Mucosa of rectum (tissue), 2 donors: ENCODE measurements around the gene ADCY3.

ENCODE experiments used
- H3K27ac ChIP-seq, 2 donors: one replicate each; pipeline ENCODE4 v1.7.0; 2013; ENCODE audit warnings: inconsistent platforms in 2 of 2, low read depth in 2 of 2, low read length in 2 of 2
- H3K27me3 ChIP-seq, 2 donors: one replicate each; pipeline ENCODE4 v1.7.0; 2013; ENCODE audit warnings: low read length in 2 of 2; ENCODE audit not compliant: control insufficient read depth in 2 of 2, insufficient read depth in 2 of 2
- H3K36me3 ChIP-seq, 2 donors: one replicate each; pipeline ENCODE4 v1.7.0; 2013; ENCODE audit warnings: low read length in 2 of 2; ENCODE audit not compliant: control insufficient read depth in 2 of 2, insufficient read depth in 2 of 2
- H3K4me1 ChIP-seq, 2 donors: one replicate each; pipeline ENCODE4 v1.7.0; 2013; ENCODE audit warnings: low read length in 2 of 2, mild to moderate bottlenecking in 1 of 2; ENCODE audit not compliant: control insufficient read depth in 2 of 2, insufficient read depth in 2 of 2
- H3K4me3 ChIP-seq, 2 donors: one replicate each; pipeline ENCODE4 v1.7.0; 2013; ENCODE audit warnings: low read length in 2 of 2
- H3K9ac ChIP-seq, 2 donors: one replicate each; pipeline ENCODE4 v1.7.0; 2013; ENCODE audit warnings: low read length in 2 of 2, low read depth in 1 of 2, mild to moderate bottlenecking in 1 of 2
- H3K9me3 ChIP-seq, 2 donors: one replicate each; pipeline ENCODE4 v1.7.0; 2013; ENCODE audit warnings: low read length in 2 of 2; ENCODE audit not compliant: control insufficient read depth in 2 of 2
- donor health status: healthy.
- donor health status: Normal muscosa, but diverticular disease.

ADCY3 gene

DNA sequence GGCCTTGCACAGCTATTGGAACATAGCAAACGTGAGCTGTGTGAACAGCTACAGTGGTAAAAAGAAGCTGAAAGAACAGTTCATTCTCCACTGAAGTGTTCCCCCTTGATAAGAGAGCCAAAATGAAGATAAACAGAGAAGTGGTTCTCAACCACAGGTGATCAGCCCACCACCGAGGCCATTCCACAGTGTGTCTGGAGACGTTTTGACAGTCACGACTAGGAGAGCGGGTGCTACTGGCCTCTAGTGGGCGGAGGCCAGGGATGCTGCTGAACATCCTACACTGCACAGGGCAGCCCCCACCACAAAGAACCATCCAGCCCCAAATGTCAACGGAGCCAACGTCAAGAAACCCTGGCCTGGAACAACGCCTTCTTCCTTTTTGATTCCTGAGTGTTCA, 38.4 kb downstream of the ADCY3 start:
- Histone ChIP-seq H3K4me1 (no peaks in the 10 kb centered on the region), H3K9me3 (no peaks in the 10 kb centered on the region), H3K27ac (no peak overlapping the region), H3K27me3 (no peaks in the 10 kb centered on the region), H3K4me3 (no peak overlapping the region), H3K36me3 (no peaks in the 10 kb centered on the region), H3K9ac (no peak overlapping the region)

DNA sequence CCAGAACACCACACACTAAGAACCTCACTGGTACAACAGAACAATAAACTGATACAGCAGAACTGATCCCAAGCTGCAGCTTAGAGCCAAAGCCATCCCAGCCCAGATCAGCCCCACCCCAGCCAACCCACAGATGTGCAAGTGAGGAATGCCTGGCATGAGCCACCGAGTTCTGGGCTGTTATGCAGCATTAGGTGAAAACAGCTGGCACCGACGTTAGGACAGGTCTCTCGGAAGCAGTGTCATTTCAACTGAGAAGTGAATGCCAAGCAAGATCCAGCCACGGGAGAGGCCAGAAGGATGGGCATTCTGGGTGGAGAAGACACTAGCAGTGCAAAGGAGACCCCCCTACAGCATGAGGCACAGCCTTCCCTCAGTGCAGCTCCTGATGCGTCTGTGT, 38.9 kb downstream of the ADCY3 start:
- H3K36me3 ChIP-seq: no peaks in the 10 kb centered on the region
- no peaks in the 10 kb centered on the region for H3K27me3 ChIP-seq
- no peak overlapping the region for H3K4me3 ChIP-seq
- H3K9me3 ChIP-seq: no peaks in the 10 kb centered on the region
- no peak overlapping the region for H3K27ac ChIP-seq
- no peak overlapping the region for H3K9ac ChIP-seq
- no peaks in the 10 kb centered on the region for H3K4me1 ChIP-seq

DNA sequence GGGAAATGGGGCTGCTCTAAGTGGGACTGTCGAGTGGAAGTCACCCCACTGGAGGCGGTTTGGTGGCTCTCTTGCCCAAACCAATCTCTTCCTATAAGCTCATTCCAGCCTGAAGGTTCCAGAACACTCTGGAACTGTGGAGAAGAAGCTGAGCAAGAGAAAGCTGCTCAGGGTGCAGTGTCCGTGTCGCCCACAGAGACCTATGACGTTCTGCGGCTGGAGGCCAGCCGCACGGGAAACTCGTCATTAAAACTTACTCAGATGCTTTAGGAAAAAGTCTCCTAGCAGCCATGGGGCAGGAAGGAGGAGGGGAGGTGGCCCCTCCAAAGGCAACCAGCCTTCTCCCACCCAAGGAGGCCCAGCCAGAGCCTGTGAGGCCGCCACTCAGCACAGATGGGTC, 41.7 kb downstream of the ADCY3 start:
- no peaks in the 10 kb centered on the region for H3K36me3 ChIP-seq
- H3K4me3 ChIP-seq: no peak overlapping the region
- peak overlapping the region in 1 of 2 donors; percentile 32 for H3K27ac ChIP-seq

DNA sequence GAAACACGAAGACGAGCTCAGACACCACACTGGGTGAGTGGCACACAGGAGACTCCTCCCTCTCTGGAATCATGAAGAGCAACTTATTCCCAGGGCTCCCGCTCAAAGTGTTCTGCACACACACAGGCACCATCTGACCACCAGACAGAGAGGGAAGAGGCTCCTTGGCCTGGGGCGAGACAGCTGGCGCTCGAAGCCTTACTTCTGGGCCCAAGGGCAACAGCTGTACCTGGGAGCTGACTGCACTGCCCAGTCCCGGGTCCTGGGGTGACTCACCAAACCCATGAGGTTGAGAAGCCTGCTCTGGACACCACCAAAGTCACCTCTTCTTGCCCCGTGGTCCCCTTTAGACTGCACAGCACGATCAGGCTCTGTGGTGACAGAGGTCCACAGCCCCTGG, 42.4 kb downstream of the ADCY3 start:
- no peak overlapping the region for H3K27ac ChIP-seq

More for the DNA sequence above, 41.7 kb downstream of the ADCY3 start:
- peaks cover 0 to 2% of the 10 kb centered on the region in 2 donors for H3K4me1 ChIP-seq
- no peak overlapping the region for H3K9ac ChIP-seq
- H3K9me3 ChIP-seq: no peaks in the 10 kb centered on the region
- H3K27me3 ChIP-seq: no peaks in the 10 kb centered on the region

DNA sequence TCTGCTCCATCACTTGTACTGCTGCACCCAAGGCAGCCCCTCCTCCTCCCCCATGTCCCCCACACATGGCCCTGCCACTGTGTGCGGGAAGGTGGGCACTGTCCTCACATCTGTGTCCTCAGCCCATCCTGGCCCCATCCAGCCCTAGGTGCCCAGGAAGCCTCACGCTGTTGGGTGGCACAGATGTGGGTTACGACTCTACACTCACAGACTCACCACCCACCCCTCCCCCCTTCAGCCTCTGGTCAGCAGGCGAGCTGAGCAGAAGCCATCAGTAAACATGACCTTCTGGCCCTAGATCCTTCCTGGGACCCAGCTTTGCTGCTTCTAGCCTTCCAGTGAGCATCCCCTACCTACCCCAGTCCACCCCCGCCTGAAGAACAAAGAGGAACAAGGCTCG, 43.0 kb downstream of the ADCY3 start:
- H3K9ac ChIP-seq: no peak overlapping the region
- no peak overlapping the region for H3K27ac ChIP-seq
- H3K36me3 ChIP-seq: no peaks in the 10 kb centered on the region
- H3K4me1 ChIP-seq: peaks cover 0 to 2% of the 10 kb centered on the region in 2 donors
- no peaks in the 10 kb centered on the region for H3K27me3 ChIP-seq
- H3K4me3 ChIP-seq: no peak overlapping the region
- no peaks in the 10 kb centered on the region for H3K9me3 ChIP-seq

More for the DNA sequence above, 42.4 kb downstream of the ADCY3 start:
- Histone ChIP-seq H3K4me1 (peaks cover 0 to 2% of the 10 kb centered on the region in 2 donors), H3K9me3 (no peaks in the 10 kb centered on the region), H3K4me3 (no peak overlapping the region), H3K27me3 (no peaks in the 10 kb centered on the region), H3K36me3 (no peaks in the 10 kb centered on the region), H3K9ac (no peak overlapping the region)

DNA sequence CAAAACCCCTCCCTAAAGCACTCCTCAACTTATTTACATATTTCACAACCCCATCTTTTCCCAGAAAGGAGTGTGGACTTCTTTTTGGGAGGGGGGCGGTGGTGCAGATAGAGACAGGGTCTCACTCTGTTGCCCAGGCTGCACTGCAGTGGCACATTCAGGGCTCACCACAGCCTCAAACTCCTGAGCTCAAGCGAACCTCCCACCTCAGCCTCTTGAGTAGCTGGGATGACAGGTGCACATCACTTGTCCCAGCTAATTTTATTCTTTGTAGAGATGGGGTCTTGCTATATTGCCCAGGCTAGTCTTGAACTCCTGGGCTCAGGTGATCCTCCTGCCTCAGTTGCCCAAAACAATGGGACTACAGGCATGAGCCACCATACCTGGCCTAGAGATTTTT, 44.1 kb downstream of the ADCY3 start:
- Histone ChIP-seq H3K27me3 (no peaks in the 10 kb centered on the region), H3K4me1 (peaks cover 0 to 2% of the 10 kb centered on the region in 2 donors), H3K27ac (no peak overlapping the region), H3K36me3 (no peaks in the 10 kb centered on the region), H3K9ac (no peak overlapping the region), H3K9me3 (no peaks in the 10 kb centered on the region), H3K4me3 (no peak overlapping the region)

DNA sequence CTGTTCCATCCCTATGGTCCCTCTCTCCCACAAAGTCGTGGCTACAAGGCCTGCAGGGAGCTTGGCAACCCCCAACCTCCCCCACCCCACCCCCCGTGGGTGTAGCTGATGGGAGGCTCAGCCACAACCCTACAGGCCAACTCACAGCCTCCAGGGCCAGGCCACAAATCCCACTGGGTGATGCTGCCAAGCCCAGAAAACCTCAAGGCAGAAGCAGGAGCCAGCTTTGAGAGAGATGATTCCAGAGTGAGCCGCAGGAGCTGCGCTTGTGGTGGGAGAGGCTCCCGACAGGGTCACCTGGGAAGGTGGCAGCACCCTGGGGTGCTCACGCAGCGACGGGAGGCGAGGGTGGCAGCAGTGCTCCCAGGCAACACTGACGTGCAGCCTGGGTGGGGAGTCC, 44.8 kb downstream of the ADCY3 start:
- Histone ChIP-seq H3K36me3 (no peaks in the 10 kb centered on the region), H3K4me3 (no peak overlapping the region), H3K27ac (no peak overlapping the region), H3K27me3 (no peaks in the 10 kb centered on the region), H3K9me3 (no peaks in the 10 kb centered on the region), H3K9ac (no peak overlapping the region), H3K4me1 (peaks cover 0 to 2% of the 10 kb centered on the region in 2 donors)

DNA sequence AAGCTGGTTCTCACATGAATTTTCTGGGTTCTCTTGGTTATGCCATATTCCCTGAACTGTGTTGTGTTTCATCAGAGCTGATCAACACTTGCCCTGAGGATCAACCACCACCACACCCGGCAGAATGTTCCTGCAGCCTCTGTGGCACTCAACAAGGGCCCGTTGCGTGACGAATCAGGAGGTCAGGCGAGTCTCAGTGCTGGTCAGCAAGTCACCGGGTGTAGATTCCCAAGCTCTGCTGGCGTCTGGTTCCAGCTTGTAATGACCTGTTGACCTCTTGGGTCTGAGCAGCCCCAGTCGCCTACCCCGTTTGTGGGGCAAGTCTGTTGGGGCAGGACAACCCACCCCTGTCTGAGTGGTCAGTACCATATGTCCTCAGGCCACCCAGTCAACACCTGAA, 46.0 kb downstream of the ADCY3 start:
- H3K27me3 ChIP-seq: no peaks in the 10 kb centered on the region
- H3K9ac ChIP-seq: no peak overlapping the region
- no peak overlapping the region for H3K27ac ChIP-seq
- H3K9me3 ChIP-seq: no peaks in the 10 kb centered on the region
- no peak overlapping the region for H3K4me3 ChIP-seq
- H3K4me1 ChIP-seq: peaks cover 0 to 2% of the 10 kb centered on the region in 2 donors
- H3K36me3 ChIP-seq: no peaks in the 10 kb centered on the region

DNA sequence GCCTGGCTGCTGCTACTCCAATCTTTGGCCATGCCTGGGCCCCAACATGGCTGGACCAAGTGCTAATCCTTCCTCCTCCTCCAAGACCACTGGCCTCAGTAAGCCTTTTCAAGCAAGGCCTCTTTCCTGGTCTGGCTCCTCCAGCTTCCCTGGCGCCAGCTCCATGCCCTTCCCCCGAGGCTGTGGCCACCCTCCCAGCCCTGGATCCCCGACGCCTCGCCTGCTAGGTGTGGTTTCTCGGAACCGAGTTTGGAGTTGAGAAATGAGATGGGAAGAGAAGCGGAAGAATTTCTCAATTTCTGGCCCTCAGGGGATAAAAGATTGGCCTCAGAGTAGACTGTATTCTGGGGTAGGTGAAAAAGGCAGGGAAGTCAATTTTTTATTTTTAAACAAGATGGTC, 46.4 kb downstream of the ADCY3 start:
- H3K27me3 ChIP-seq: no peaks in the 10 kb centered on the region
- H3K9me3 ChIP-seq: no peaks in the 10 kb centered on the region
- no peak overlapping the region for H3K9ac ChIP-seq
- H3K27ac ChIP-seq: no peak overlapping the region
- peaks cover 0 to 2% of the 10 kb centered on the region in 2 donors for H3K4me1 ChIP-seq
- H3K36me3 ChIP-seq: no peaks in the 10 kb centered on the region
- no peak overlapping the region for H3K4me3 ChIP-seq

DNA sequence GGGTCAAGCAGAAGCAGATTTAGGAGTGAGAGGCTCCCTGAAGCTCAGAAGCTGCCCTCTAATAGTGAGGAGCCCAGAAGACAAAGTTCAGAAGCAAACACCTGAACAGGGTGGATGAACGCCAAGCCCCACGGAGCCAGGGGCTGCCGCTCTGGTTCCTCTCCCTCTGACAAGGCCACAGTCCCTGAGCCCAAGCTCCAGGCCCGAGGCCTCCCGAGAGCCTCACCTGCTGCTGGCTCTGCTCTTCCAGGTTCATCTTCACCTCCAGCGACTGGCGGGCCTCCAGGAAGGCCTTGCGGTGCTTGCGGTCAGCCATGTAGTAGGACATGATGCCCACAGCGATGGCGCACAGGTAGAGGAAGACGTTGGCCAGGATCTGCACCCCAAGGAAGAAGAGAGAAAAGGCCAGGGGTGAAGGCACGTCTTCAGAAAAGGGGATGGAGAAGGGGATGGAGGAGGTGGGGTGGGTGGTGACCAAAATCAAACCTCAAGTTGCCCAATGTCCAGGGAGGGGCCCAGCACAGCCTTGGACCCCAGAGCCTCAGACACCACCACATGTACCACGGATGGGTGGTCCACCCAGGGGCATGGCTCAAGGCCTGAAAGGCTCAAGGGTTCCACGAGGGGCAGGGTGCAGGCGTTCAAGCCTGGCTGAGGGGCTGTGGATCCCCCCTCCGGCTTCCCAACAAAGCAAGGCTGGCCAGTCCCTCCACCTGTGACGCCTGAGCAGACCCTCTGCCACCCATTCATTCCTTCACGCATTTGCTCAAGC, 47.5 kb downstream of the ADCY3 start:
- Histone ChIP-seq H3K36me3 (no peaks in the 10 kb centered on the region), H3K9ac (no peak overlapping the region), H3K4me1 (peaks cover 0 to 2% of the 10 kb centered on the region in 2 donors), H3K9me3 (no peaks in the 10 kb centered on the region), H3K27ac (peak overlapping the region; percentile 14 to 43), H3K27me3 (no peaks in the 10 kb centered on the region), H3K4me3 (no peak overlapping the region)
